Stimulated activated naive B cell treated with anti-CD40 and anti-IgM and Interleukin-4, amounts not matched to agents 10 μg/mL and 1 μg/mL and 100 μg/mL, for 72 hours (primary cell): ENCODE results near the gene METTL8.
"Not testable (repeated sequence)": the region's sequence is repeated elsewhere in the genome, so short reads cannot be mapped to it uniquely, and the experiment has no call there.

Experiments used
- ATAC-seq, 2 donors: fragments of 150-1000 bp; cut with Tn5 transposase; replicated peaks; 2 replicates each; pipeline ENCODE4 v1.10.0; 2021; ENCODE audit warnings: moderate library complexity in 1 of 2
- DNase-seq: peaks from one replicate; pipeline ENCODE4 v3.0.0; 2021
- H3K27ac Mint-ChIP-seq: one replicate; pipeline ENCODE4 v1.8.0; 2022; ENCODE audit warnings: mild to moderate bottlenecking, mixed read lengths
- H3K27me3 Mint-ChIP-seq, 2 donors: one replicate each; pipeline ENCODE4 v1.8.0; 2022; ENCODE audit warnings: mixed read lengths in 2 of 2
- H3K36me3 Mint-ChIP-seq, 2 donors: one replicate each; pipeline ENCODE4 v1.8.0; 2022; ENCODE audit warnings: mixed read lengths in 2 of 2, mild to moderate bottlenecking in 1 of 2
- H3K4me1 Mint-ChIP-seq, 2 donors: one replicate each; pipeline ENCODE4 v1.8.0; 2022; ENCODE audit warnings: mixed read lengths in 2 of 2, mild to moderate bottlenecking in 1 of 2
- H3K4me3 Mint-ChIP-seq, 2 donors: one replicate each; pipeline ENCODE4 v1.8.0; 2022; ENCODE audit warnings: mild to moderate bottlenecking in 2 of 2, mixed read lengths in 2 of 2, moderate library complexity in 1 of 2
- H3K9me3 Mint-ChIP-seq, 2 donors: one replicate each; pipeline ENCODE4 v1.8.0; 2022; ENCODE audit warnings: mixed read lengths in 2 of 2, mild to moderate bottlenecking in 1 of 2

Gene METTL8

GRCh38 chr2:171436307-171436706, 2.5 kb upstream of the METTL8 start:
- H3K4me1 Mint-ChIP-seq = peaks cover 17 to 46% of the 10 kb centered on the region in 2 donors
- ATAC-seq = no peak

DNA sequence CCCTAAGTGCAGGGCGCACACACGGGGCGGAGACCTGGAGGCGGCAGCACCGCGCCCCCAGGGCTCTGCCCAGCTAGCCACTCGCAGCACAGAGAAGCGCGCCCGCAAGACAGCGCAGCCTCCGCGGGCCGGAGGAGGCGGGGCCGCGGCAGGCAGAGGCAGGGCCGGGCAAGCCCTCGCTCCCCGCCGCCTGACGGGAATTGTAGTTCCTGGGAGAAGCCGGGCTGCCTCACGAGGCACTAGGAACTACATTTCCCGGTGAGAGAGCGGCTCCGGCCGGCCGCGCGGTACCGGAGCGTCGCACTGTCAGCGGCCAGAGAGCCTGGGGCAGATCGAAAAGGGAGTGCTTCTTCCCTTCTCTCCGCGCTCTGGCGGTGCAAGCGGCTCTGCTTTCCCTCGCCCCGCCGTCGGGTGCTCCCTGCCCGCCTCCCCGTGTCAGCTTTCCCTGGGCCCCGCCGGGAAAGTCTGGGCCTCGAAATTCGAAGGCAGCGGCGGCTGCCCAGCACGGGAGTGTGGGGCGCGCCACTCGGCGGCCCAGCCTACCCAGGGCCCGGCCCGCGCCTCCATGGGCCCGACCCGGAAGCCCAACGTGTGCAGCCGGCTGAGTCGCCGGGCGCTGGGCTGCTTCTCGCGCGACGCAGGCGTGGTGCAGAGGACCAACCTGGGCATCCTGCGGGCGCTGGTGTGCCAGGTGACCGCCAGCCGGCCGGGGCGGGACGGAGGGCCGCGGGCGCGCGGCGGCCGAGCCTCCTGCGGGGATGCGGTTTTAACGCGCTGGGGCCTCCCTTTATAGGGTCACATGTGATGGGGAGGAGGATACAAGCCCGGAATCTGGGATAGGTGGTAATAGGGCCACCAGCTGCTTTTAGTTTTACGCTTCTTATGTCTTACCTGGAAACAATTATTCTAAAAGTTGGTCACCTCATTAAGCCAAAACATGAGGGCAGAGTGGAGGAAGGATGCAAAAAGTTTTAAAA, 511 bp upstream of the METTL8 start, which contains the start of gene DCAF17:
TSS of gene DCAF17 (plus strand) at position 214 of the 977 bp plus-strand sequence. CDS start at position 566, 352 bp downstream.
- peaks cover 36 to 55% of the 10 kb centered on the region in 2 donors for H3K36me3 Mint-ChIP-seq
- H3K27ac Mint-ChIP-seq = peak within 1 kb of the TSS; percentile 97
- peaks cover 4 to 6% of the 10 kb centered on the region in 2 donors for H3K9me3 Mint-ChIP-seq
- H3K4me1 Mint-ChIP-seq = peaks cover 15 to 42% of the 10 kb centered on the region in 2 donors
- H3K4me3 Mint-ChIP-seq = peak within 1 kb of the TSS; percentile 87 to 92
- ATAC-seq (peak; percentile 93 to 94), DNase-seq (peak; percentile 96)
- H3K27me3 Mint-ChIP-seq = no peaks in the 10 kb centered on the region

More at GRCh38 chr2:171436307-171436706, 2.5 kb upstream of the METTL8 start:
- H3K9me3 Mint-ChIP-seq = peaks cover 0 to 2% of the 10 kb centered on the region in 2 donors
- H3K27me3 Mint-ChIP-seq = no peaks in the 10 kb centered on the region
- peaks cover 33 to 58% of the 10 kb centered on the region in 2 donors for H3K36me3 Mint-ChIP-seq
- no peak for DNase-seq
- no peak overlapping the region for H3K4me3 Mint-ChIP-seq
- no peak overlapping the region for H3K27ac Mint-ChIP-seq

- DNase-seq = peak; percentile 36
- Mint-ChIP-seq H3K27me3 (no peaks in the 10 kb centered on the region), H3K9me3 (peaks cover 4 to 6% of the 10 kb centered on the region in 2 donors), H3K27ac (peak overlapping the region; percentile 97), H3K4me3 (peak overlapping the region; percentile 87 to 92), H3K36me3 (peaks cover 33 to 51% of the 10 kb centered on the region in 2 donors), H3K4me1 (peaks cover 13 to 42% of the 10 kb centered on the region in 2 donors)
- peak; percentile 38 to 40 for ATAC-seq
Observed at GRCh38 chr2:171432969-171433762, 624 bp downstream of the METTL8 start.

DNA sequence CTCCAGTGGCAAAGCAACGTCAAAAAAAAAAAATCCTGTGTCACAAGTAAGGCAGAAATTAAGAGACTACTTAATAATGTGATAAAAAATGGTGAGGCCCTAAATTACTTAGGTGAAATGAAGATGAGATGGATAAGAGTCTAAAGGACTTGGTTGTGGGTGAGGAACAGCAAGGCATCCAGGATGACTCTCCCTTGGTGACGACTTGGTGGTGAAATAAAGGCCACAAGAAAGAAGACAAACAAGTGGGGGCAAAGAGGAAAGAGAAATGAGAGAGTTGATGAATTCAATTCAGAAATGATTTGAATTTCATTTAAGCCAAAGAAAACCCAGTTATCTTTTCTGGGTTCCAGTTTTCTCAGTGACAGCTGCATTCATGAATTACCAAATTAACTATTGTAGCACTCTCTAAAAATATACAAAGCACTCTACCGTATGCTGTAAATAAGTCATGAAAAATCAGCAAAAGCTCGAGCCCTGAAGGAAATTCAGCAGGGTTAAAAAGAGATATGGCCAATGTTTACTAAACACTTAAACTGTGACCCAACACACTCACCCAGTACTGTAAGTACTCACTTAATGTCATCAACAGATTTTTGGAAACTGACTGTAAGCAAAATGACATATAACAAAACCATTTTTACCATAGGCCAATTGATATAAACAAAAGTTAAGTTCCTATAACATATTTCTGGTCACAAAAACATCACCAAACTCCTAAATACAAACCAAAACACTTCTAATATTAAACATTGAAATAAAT, 1.4 kb downstream of the METTL8 start:
- Mint-ChIP-seq H3K9me3 (peaks cover 4 to 6% of the 10 kb centered on the region in 2 donors), H3K27ac (peak overlapping the region; percentile 65), H3K27me3 (no peaks in the 10 kb centered on the region), H3K4me1 (peaks cover 13 to 35% of the 10 kb centered on the region in 2 donors), H3K36me3 (peaks cover 29 to 49% of the 10 kb centered on the region in 2 donors), H3K4me3 (peak overlapping the region; percentile 87 to 92)
- no peak for DNase-seq
- ATAC-seq = no peak

GRCh38 chr2:171431677-171432167, 2.1 kb downstream of the METTL8 start:
- Mint-ChIP-seq H3K27me3 (no peaks in the 10 kb centered on the region), H3K4me1 (peaks cover 15 to 34% of the 10 kb centered on the region in 2 donors), H3K9me3 (peaks cover 4 to 7% of the 10 kb centered on the region in 2 donors), H3K27ac (peak overlapping the region; percentile 43), H3K36me3 (peaks cover 33 to 49% of the 10 kb centered on the region in 2 donors), H3K4me3 (peak overlapping the region in 1 of 2 donors; percentile 28)
- ATAC-seq (no peak), DNase-seq (no peak)

GRCh38 chr2:171430516-171431410, 3.0 kb downstream of the METTL8 start:
- Mint-ChIP-seq H3K27ac (no peak overlapping the region), H3K9me3 (peaks cover 4 to 7% of the 10 kb centered on the region in 2 donors)

DNA sequence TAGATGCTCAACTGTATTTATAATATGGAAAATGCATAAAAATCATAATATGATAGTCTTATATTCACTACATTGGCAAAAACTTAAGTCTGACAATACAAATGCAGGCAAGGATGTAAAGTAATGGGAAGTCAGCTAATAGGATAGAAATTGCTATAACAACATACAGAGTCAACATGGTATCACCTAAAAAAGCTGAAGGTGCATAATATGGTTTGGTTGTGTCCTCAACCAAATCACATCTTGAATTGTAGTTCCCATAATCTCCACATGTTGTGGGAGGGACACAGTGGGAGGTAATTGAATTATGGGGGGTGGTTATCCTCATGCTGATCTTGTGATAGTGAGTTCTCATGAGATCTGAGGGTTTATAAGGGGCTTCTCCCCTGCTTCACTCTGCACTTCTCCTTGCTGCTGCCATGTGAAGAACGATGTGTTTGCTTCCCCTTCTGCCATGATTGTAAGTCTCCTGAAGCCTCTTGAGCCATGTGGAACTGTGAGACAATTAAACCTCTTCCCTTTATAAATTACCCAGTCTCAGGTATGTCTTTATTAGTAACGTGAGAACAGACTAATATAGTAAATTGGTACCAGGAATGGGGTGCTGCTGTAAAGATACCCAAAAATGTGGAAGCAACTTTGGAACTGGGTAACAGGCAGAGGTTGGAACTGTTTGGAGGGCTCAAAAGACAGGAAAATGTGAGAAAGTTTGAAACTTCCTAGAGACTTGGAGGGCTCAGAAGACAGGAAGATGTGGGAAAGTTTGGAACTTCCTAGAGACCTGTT, 10.9 kb downstream of the METTL8 start:
- DNase-seq, ATAC-seq, H3K4me3 Mint-ChIP-seq, H3K27ac Mint-ChIP-seq, H3K27me3 Mint-ChIP-seq: not testable (repeated sequence)
- H3K4me1 Mint-ChIP-seq = peaks cover 15 to 16% of the 10 kb centered on the region in 2 donors
- peaks cover 8 to 14% of the 10 kb centered on the region in 2 donors for H3K9me3 Mint-ChIP-seq
- H3K36me3 Mint-ChIP-seq = peaks cover 47 to 79% of the 10 kb centered on the region in 2 donors

More at GRCh38 chr2:171430516-171431410, 3.0 kb downstream of the METTL8 start:
- Mint-ChIP-seq H3K27me3 (no peaks in the 10 kb centered on the region), H3K4me1 (peaks cover 15 to 32% of the 10 kb centered on the region in 2 donors), H3K36me3 (peaks cover 37 to 50% of the 10 kb centered on the region in 2 donors), H3K4me3 (no peak overlapping the region)
- no peak for DNase-seq
- no peak for ATAC-seq

DNA sequence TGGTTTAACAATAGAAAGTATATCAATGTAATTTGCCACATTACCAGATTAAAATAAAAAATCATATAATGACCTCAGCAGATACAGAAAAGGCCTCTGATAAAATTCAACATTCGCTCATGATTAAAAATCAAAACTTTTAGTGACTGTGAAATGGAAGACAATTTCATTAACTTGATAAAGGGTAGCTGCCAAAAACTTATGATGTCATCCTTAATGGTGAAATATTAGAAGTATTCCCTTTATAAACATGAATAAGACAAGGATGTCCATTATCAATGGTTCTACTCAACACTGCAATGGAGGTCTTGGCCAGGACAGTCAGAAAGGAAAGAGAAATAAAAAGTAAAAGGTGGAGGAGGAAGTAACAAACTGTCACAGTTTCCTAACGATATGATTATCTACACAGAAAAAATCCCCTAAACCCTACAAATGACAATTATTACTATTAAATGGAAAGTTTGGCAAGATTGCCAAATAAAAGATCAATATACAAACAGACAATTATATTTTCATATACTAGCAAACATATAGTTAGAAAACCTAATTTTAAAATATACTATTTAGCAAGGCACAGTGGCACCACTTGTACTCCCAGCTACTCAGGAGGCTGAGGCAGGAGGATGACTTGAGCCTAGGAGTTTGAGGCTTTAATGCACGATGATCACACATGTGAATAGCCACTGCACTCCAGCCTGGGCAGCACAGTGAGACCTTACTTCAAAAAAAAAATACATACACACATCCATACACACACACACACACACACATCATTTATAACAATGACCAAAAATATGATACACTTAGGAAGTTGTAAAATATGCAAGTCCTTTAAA, 12.8 kb downstream of the METTL8 start:
- no peaks in the 10 kb centered on the region for H3K27me3 Mint-ChIP-seq
- peak overlapping the region in 1 of 2 donors; percentile 0 for H3K4me3 Mint-ChIP-seq
- H3K4me1 Mint-ChIP-seq = peaks cover 19 to 26% of the 10 kb centered on the region in 2 donors
- H3K9me3 Mint-ChIP-seq = peaks cover 8 to 13% of the 10 kb centered on the region in 2 donors
- ATAC-seq (peak; percentile 75), DNase-seq (no peak)
- H3K36me3 Mint-ChIP-seq = peaks cover 38 to 64% of the 10 kb centered on the region in 2 donors
- H3K27ac Mint-ChIP-seq = peak overlapping the region; percentile 67

DNA sequence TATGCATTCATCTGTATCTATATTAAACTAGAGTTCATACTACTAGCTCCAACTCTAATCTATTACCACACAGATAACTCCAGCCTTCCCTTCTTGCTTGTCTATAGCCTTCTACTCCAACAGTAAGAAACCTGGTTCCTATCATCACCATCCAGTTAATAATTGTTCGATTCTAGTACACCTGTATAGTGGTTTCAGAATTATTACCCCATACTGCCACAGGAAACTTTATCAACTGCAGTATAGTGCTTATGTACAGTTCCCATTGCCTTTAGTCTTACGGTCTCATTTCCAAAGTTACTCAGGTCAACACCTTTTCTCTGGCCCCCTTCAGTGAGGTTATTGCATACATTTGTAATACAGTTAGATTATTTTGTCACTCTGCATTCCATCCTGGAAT, 14.5 kb downstream of the METTL8 start:
- ATAC-seq = no peak
- no peak for DNase-seq
- Mint-ChIP-seq H3K36me3 (peaks cover 30 to 55% of the 10 kb centered on the region in 2 donors), H3K27ac (no peak overlapping the region), H3K27me3 (no peaks in the 10 kb centered on the region), H3K4me3 (no peak overlapping the region), H3K4me1 (peaks cover 22 to 39% of the 10 kb centered on the region in 2 donors), H3K9me3 (peaks cover 7 to 8% of the 10 kb centered on the region in 2 donors)

- DNase-seq = peak; percentile 84
- peak overlapping the region in 1 of 2 donors; percentile 52 for H3K4me3 Mint-ChIP-seq
- peak overlapping the region; percentile 92 for H3K27ac Mint-ChIP-seq
- ATAC-seq = peak; percentile 98 to 99
- peaks cover 20 to 46% of the 10 kb centered on the region in 2 donors for H3K4me1 Mint-ChIP-seq
- H3K36me3 Mint-ChIP-seq = peaks cover 22 to 43% of the 10 kb centered on the region in 2 donors
- no peaks in the 10 kb centered on the region for H3K27me3 Mint-ChIP-seq
- H3K9me3 Mint-ChIP-seq = peaks cover 0 to 2% of the 10 kb centered on the region in 2 donors
Observed at GRCh38 chr2:171416009-171416926, 17.5 kb downstream of the METTL8 start.
